H1 (cell line): Measurements from ENCODE around the gene ANKFY1.

Experiments used
- CEBPB ChIP-seq: IDR thresholded peaks from 2 replicates; pipeline ENCODE4 v1.6.1; 2012; ENCODE audit warnings: low read depth, low read length
- CHD1 ChIP-seq: IDR thresholded peaks from 2 replicates; pipeline ENCODE4 v1.6.1; 2012; ENCODE audit warnings: low read depth, low read length, improper control_type of control experiment
- CTCF ChIP-seq, 3 experiments: IDR thresholded peaks; 1 replicate in 2 of 3; 2 replicates in 1 of 3; pipeline versions ENCODE4 v1.5.1 to v1.6.1; 2011; ENCODE audit warnings: low read length in 3 of 3, mild to moderate bottlenecking in 3 of 3, inconsistent platforms in 2 of 3, low read depth in 1 of 3, moderate library complexity in 1 of 3; ENCODE audit not compliant: insufficient read depth in 1 of 3; ENCODE audit errors: control extremely low read depth in 1 of 3
- EZH2 ChIP-seq: fragments of 200-600 bp; sonication (generic); IDR thresholded peaks from 2 replicates; pipeline ENCODE4 v1.7.1; 2012; ENCODE audit warnings: low read depth, mild to moderate bottlenecking, moderate library complexity, low read length, inconsistent platforms; ENCODE audit not compliant: severe bottlenecking
- JUN ChIP-seq: IDR thresholded peaks from 2 replicates; pipeline ENCODE4 v1.6.1; 2011; ENCODE audit warnings: low read depth, mild to moderate bottlenecking, improper control_type of control experiment, low read length
- MAFK ChIP-seq: IDR thresholded peaks from 2 replicates; pipeline ENCODE4 v1.6.1; 2012; ENCODE audit warnings: low read depth, mild to moderate bottlenecking, improper control_type of control experiment, low read length
- MAX ChIP-seq: IDR thresholded peaks from 2 replicates; pipeline ENCODE4 v1.6.1; 2012; ENCODE audit warnings: inconsistent platforms
- POLR2A ChIP-seq, 2 experiments: IDR thresholded peaks; 1 replicate in 1 of 2; 2 replicates in 1 of 2; pipeline ENCODE4 v1.6.1; 2011; ENCODE audit warnings: low read depth in 2 of 2, low read length in 2 of 2, mild to moderate bottlenecking in 2 of 2; ENCODE audit errors: control extremely low read depth in 1 of 2
- POLR2AphosphoS5 ChIP-seq: IDR thresholded peaks from 2 replicates; pipeline ENCODE4 v1.6.1; 2011; ENCODE audit warnings: low read depth, low read length
- SIN3A ChIP-seq, 2 experiments: IDR thresholded peaks in 1 of 2; conservative IDR thresholded peaks in 1 of 2; 2 replicates each; pipeline ENCODE4 v1.6.1; 2011 to 2012; ENCODE audit warnings: low read length in 2 of 2, improper control_type of control experiment in 1 of 2, low read depth in 1 of 2, mild to moderate bottlenecking in 1 of 2
- TBP ChIP-seq: IDR thresholded peaks from 2 replicates; pipeline ENCODE4 v1.6.1; 2011; ENCODE audit warnings: low read depth, low read length, improper control_type of control experiment
- YY1 ChIP-seq: IDR thresholded peaks from 2 replicates; pipeline ENCODE4 v1.6.1; 2011; ENCODE audit warnings: low read depth, mild to moderate bottlenecking, low read length

- TF ChIP-seq MAX (no peak), CTCF (IDR thresholded peaks at IDR 0.05; ENCODE audit: control extremely low read depth in 1 of 3, insufficient read depth in 1 of 3, low read depth in 1 of 3, low read length in 3 of 3) (no peak), MAFK (no peak), SIN3A (conservative IDR thresholded peaks at IDR 0.05 in 1 of 2, IDR thresholded peaks at IDR 0.05 in 1 of 2; ENCODE audit: low read depth in 1 of 2, low read length in 2 of 2) (no peak), YY1 (no peak), TBP (no peak), EZH2 (no peak), CEBPB (no peak), CHD1 (no peak), POLR2AphosphoS5 (no peak), JUN (no peak), POLR2A (IDR thresholded peaks at IDR 0.05; ENCODE audit: control extremely low read depth in 1 of 2, low read depth in 2 of 2, low read length in 2 of 2) (no peak)
These were observed 16.3 kb downstream of the ANKFY1 start for GRCh38 chr17:4247361-4247970.
